HEK293T (cell line): ENCODE measurements around the gene PLPP4.

Experiments used
- SP1 ChIP-seq: fragments of 450-650 bp; IDR thresholded peaks from 2 replicates; pipeline ENCODE4 v1.6.1; 2017
- SUZ12 ChIP-seq: fragments of 450-650 bp; IDR thresholded peaks from 2 replicates; pipeline ENCODE4 v1.6.1; 2016; ENCODE audit warnings: mild to moderate bottlenecking
- ZNF384 ChIP-seq: fragments of 450-650 bp; IDR thresholded peaks from 2 replicates; pipeline ENCODE4 v1.6.1; 2016

GRCh38 chr10:120538091-120538490 is 81.1 kb downstream of the PLPP4 start:
- TF ChIP-seq SUZ12 = no peak
- TF ChIP-seq SP1 = no peak
- TF ChIP-seq ZNF384 = no peak
